SK-N-MC (cell line): ENCODE data around the gene IMMP2L.
"Not testable (repeated sequence)": the region's sequence is repeated elsewhere in the genome, so short reads cannot be mapped to it uniquely, and the experiment has no call there.

Experiments
- DNase-seq: peaks from one replicate; pipeline ENCODE4 v3.0.0-alpha.2; 2011; ENCODE audit warnings: low read depth, low spot score
- H3K27ac ChIP-seq: fragments of 200-600 bp; sonication (generic); 2 replicates; pipeline ENCODE4 v1.5.1; 2016; ENCODE audit warnings: mixed run types
- H3K36me3 ChIP-seq: fragments of 200-600 bp; sonication (generic); 2 replicates; pipeline ENCODE4 v1.6.1; 2017; ENCODE audit warnings: antibody characterized with exemption, low read length, mixed read lengths; ENCODE audit not compliant: insufficient read depth
- H3K4me3 ChIP-seq: fragments of 200-600 bp; sonication (generic); 2 replicates; pipeline ENCODE4 v1.5.1; 2016
- H3K9ac ChIP-seq: fragments of 200-600 bp; sonication (generic); 2 replicates; pipeline ENCODE4 v1.8.0; 2017; ENCODE audit warnings: mixed run types, mixed read lengths; ENCODE audit not compliant: insufficient read length
- H3K9me3 ChIP-seq: fragments of 200-600 bp; sonication (generic); 2 replicates; pipeline ENCODE4 v1.6.1; 2017; ENCODE audit warnings: low read depth, mild to moderate bottlenecking, antibody characterized with exemption, low read length, moderate library complexity, mixed read lengths
- EZH2 ChIP-seq: fragments of 200-600 bp; sonication (generic); IDR thresholded peaks from one replicate; pipeline ENCODE4 v1.6.1; 2017; ENCODE audit warnings: antibody characterized with exemption
- FOXP2 ChIP-seq: optimal IDR thresholded peaks from 2 replicates; pipeline ENCODE3; 2011; ENCODE audit warnings: mild to moderate bottlenecking, moderate library complexity; ENCODE audit not compliant: insufficient read depth; ENCODE audit errors: extremely low read length, control extremely low read depth
- POLR2AphosphoS5 ChIP-seq: IDR thresholded peaks from 2 replicates; pipeline ENCODE4 v1.6.1; 2012; ENCODE audit warnings: mild to moderate bottlenecking, low read depth, low read length, borderline replicate concordance

Gene IMMP2L

DNA sequence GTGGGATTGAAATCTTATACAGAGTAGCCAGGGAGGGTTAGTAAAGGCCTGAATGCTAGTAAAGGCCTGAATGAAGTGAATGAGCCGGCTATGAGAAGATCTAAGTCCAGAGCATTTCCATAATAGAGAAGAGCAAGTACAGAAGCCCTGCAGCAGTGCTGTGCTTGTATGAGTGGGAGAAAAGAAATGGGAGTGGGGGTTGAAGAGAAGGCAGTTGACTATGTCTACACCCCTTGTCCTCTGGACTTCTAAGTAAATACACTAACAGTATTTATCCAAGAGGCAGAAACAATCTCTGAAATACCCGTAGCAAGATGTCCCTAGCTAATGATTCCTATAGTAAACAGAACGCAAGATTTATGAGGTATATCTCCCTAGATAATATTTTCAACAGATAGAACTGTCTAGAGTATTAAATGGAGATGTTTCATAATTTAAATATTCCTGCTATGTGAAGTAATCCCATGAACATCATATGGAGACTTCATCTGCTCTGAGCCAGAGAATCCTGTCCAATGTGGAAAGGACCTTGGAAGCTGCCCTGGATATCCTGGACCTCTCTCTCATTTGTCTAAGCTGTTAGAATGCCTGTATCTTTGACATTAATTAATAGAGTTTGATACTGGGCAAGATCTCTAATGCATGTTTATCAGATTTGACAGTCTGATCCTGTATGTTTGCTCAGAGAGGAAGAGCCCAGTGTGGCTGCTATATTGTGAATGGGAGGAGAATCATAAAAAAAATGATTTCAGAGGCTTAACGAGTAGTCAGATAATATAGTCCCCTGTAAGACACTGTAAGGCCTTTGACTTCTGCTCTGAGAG is 299.8 kb downstream of the IMMP2L start:
- TF ChIP-seq FOXP2 (no peak), POLR2AphosphoS5 (no peak), EZH2 (no peak)
- Histone ChIP-seq H3K9me3 (no peaks in the 10 kb centered on the region), H3K9ac (no peak overlapping the region), H3K4me3 (no peak overlapping the region), H3K27ac (no peak overlapping the region), H3K36me3 (no peaks in the 10 kb centered on the region)
- DNase-seq: no peak

DNA sequence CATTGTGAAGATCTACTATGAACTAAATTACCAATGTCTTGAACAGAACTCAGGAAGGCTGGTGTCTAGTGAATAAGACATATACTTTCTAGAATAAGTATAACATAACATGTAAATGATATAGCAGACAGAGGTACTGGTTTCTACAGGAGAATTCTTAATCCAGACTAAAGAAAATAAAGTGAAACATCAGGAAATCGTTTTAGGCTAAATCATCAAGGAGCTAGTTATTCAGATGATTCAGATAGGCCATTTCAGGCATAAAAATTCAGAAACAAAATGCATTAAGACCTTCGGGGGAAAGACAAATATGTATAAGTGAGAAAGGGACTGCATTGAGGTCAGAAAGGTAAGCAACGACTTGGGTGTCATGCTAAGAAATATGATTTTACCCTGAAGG is 300.8 kb downstream of the IMMP2L start:
- Histone ChIP-seq H3K36me3 (no peaks in the 10 kb centered on the region), H3K27ac (no peak overlapping the region), H3K9ac (no peak overlapping the region), H3K4me3 (no peak overlapping the region), H3K9me3 (no peaks in the 10 kb centered on the region)
- TF ChIP-seq FOXP2 (no peak), EZH2 (no peak), POLR2AphosphoS5 (no peak)
- no peak for DNase-seq

DNA sequence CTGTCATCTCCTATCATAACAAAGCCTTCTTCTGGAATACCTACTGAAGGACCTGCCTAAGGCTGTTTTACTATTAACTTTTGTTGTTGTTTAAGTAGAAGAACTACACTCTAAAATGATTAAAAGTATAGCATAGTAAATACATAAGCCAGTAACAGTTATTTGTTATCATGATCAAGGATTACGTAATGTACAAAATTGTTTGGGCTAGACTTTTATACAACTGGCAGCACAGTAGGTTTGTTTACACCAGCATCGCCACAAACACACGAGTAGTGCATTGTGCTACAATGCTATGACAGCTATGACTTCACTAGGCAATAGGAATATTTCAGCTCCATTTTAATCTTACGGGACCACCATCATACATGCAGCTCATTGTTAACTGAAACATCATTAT is 302.3 kb downstream of the IMMP2L start:
- H3K4me3 ChIP-seq: no peak overlapping the region
- TF ChIP-seq FOXP2 (no peak), EZH2 (no peak), POLR2AphosphoS5 (no peak)
- no peak overlapping the region for H3K9ac ChIP-seq
- no peaks in the 10 kb centered on the region for H3K9me3 ChIP-seq
- DNase-seq: no peak
- no peaks in the 10 kb centered on the region for H3K36me3 ChIP-seq
- no peak overlapping the region for H3K27ac ChIP-seq

DNA sequence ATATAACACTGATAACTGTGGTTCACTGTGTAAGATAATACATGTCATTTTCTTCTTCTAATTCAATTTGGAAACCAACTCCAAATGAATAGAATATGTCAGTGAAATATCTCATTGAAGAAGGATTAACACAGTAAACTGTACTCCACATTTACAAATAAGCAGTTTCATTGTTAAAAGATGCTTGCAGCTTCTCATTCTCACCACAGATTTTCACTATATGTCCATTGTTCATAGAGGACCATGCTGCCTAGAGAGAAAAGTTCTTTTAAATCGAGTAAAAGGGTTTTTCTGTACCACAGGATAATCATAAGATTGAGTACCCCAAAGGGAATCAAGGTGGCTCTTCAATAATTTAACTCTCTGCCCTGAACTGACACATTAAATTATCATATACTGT is 305.9 kb downstream of the IMMP2L start:
- no peaks in the 10 kb centered on the region for H3K36me3 ChIP-seq

DNA sequence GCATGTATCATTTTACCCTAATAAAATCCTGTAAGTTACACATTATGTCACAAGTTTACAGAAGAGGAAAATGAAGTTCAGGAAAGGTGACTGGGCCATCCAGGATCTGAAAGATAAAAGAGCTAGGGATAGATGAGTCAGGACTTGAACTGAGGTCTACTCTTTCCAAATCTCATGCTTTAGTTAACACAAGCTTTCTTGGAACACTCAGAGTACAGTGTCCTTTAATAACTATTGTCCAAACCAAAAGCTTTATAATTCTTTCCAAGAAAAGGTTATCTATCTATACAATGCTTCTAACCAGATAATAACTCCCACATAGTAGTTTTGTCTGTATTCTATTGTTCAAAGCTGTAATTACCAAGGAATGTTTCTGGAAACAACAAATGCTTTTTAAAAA is 306.7 kb downstream of the IMMP2L start:
- no peak overlapping the region for H3K4me3 ChIP-seq
- no peak for DNase-seq
- no peak overlapping the region for H3K9ac ChIP-seq
- H3K27ac ChIP-seq: no peak overlapping the region
- no peaks in the 10 kb centered on the region for H3K9me3 ChIP-seq
- H3K36me3 ChIP-seq: no peaks in the 10 kb centered on the region
- TF ChIP-seq FOXP2 (no peak), EZH2 (no peak), POLR2AphosphoS5 (no peak)

More for the DNA sequence above, 305.9 kb downstream of the IMMP2L start:
- Histone ChIP-seq H3K4me3 (no peak overlapping the region), H3K27ac (no peak overlapping the region), H3K9me3 (no peaks in the 10 kb centered on the region), H3K9ac (no peak overlapping the region)
- TF ChIP-seq EZH2 (no peak), FOXP2 (no peak), POLR2AphosphoS5 (no peak)
- DNase-seq: no peak

DNA sequence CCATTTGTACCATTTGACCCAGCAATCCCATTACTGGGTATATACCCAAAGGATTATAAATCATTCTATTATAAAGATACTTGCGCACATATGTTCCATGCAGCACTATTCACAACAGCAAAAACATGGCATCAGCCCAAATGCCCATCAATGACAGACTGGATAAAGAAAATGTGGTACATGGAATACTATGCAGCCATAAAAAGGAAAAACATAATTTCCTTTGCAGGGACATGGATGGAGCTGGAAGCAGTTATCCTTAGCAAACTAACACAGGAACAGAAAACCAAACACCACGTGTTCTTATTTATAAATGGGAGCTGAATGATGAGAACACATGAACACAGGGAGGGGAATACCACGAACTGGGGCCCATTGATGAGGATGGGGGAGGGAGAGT is 310.9 kb downstream of the IMMP2L start:
- not testable (repeated sequence) for H3K27ac ChIP-seq, H3K36me3 ChIP-seq, H3K4me3 ChIP-seq, DNase-seq, H3K9me3 ChIP-seq, H3K9ac ChIP-seq

DNA sequence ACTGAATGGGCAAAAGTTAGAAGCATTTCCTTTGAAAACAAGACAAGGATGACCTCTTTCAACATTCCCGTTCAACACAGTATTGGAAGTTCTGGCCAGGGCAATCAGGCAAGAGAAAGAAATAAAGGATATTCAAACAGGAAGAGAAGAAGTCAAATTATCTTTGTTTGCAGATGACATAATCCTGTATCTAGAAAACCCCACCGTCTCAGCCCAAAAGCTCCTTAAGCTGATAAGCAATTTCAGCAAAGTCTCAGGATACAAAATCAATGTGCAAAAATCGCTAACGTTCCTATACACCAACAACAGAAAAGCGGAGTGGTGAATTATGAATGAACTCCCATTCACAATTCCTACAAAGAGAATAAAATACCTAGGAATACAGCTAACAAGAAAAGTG is 312.5 kb downstream of the IMMP2L start:
- not testable (repeated sequence) for H3K4me3 ChIP-seq, H3K9me3 ChIP-seq, H3K9ac ChIP-seq, H3K27ac ChIP-seq, H3K36me3 ChIP-seq, DNase-seq

DNA sequence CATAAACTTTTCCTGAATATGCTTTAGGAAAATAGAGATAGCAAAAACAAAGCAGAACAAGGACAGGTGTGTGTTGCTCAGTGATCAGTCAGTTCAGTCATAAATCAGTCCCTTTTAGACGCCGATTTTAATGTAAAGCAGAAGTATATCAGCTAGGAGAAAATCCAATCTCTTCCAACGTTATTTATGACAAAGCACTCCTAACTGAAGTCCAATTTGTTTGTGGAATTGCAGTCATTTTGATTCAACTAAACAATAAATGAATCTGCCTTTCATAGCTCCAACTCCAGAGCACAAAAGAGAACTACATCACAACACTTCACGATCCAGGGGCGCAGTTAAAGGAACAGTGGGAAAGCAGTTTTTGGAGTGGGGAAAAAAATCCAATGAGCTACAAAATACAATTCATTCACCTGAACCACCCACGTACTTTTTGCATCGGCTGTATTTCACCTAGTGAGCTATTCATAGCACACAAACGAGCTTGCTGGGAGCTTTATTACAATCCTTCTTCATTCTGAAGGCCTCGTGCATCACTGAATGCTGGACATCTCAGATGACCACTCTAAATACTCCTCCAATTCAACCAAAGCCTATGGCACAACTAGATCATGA is 320.0 kb downstream of the IMMP2L start:
- Histone ChIP-seq H3K27ac (no peak overlapping the region), H3K4me3 (no peak overlapping the region), H3K9ac (no peak overlapping the region), H3K36me3 (no peaks in the 10 kb centered on the region), H3K9me3 (no peaks in the 10 kb centered on the region)
- DNase-seq: no peak
- TF ChIP-seq EZH2 (no peak), FOXP2 (no peak), POLR2AphosphoS5 (no peak)

DNA sequence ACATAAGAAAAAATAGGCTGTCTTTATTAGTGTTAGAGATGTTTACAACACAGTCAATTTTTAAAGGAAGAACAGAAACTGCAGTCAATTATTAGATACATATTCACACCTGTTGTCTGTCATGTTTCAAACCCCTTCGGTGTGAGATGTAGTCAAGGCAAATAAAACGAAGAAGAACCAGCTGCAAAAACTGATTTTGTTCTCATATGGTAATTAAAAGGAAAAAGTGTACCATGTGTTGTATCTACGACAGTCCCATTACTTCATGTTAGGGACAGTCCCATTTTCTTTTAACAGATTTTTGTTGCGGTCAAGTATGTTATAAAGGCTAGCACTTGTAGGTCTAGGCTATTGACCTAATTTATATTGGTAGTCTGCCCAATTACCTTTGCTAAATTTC is 321.9 kb downstream of the IMMP2L start:
- Histone ChIP-seq H3K4me3 (no peak overlapping the region), H3K27ac (no peak overlapping the region), H3K9me3 (no peaks in the 10 kb centered on the region), H3K9ac (no peak overlapping the region), H3K36me3 (no peaks in the 10 kb centered on the region)
- DNase-seq: no peak
- TF ChIP-seq EZH2 (no peak), POLR2AphosphoS5 (no peak), FOXP2 (no peak)
